GM20431 (cell line): ENCODE data around the gene PSMC4.
"Not testable (repeated sequence)": the region's sequence is repeated elsewhere in the genome, so short reads cannot be mapped to it uniquely, and the experiment has no call there.

Experiments used
- in situ Hi-C: fragments of 300-500 bp; cut with MseI, MboI; formaldehyde crosslinking; loops from one replicate; pipeline ENCODE4 v1.15.0; 2020; ENCODE audit warnings: low sequenced_read_pairs; ENCODE audit not compliant: unreplicated experiment

Gene PSMC4

DNA sequence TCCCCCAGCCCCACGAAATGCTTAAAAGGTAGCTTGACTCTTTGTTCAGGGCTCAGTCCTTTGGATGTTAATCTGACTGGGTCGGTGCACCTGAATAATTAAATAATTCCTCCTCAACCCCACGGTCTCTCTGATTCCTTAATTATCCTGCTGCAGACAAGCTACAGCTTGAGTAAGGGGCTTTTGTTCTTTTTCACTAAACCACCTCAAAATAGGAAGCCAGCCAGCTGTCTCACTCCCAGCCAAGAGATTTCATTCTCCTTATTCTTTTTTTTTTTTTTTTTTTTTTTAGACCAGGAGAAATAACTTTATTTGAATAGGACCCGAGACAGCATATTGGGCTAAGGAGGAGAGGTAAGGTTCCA lies 28.6 kb upstream of the PSMC4 start:
- in situ Hi-C loops: no loop called here

DNA sequence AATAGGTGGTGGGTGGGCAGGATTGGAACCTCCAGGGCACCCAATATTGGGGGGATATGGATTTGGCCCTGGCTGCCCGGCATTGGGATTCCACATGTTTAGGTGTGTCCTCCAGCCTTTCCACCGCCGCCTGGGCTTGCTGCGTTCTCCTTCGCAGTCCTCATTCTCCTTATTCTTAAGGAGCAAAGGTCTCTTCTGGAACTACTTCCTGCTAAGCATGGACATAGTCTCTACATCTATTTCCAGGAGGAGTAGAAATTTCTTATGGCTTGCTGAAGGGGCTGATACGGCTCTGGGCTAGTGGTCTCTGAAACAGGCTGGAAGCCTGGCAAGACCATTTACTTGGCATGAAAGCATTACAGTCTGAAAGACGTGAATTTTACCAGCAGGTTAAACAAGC lies 27.4 kb upstream of the PSMC4 start:
- in situ Hi-C loops: no loop called here

GRCh38 chr19:39946532-39946931 lies 24.4 kb upstream of the PSMC4 start:
- in situ Hi-C loops: no loop called here

DNA sequence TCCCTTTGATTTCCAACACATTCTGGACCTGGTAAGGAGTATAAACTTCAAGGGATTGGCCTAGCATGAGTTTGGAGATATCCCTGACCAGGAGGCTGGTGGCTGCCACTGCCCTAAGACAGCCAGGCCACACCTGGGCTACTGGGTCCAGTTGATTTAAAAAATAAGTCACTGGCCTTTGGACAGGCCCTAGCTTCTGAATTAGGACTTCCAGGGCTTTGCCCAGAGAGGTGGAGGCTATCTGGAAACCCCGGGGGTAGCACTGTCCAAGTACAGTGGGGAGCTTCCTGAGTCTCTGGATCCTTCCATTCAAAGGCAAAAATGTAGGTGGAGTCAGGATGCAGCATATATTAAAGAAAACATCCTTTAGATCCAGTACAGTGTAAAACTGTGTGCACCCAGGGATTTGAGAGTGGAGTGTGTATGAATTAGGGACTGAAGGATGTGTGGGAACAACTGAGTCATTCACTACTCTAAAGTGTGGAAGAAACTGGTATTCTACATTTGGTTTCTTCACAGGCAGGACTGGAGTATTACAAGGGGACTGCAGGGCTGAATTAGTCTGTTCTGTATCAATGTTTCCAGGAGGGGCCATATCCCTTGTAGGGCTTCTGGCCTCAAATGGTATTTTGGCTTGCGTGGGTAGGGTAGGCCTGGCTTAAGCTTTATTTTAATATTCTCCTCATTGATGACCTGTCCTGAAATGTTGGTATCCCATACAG lies 21.8 kb upstream of the PSMC4 start:
- in situ Hi-C loops: no loop called here

DNA sequence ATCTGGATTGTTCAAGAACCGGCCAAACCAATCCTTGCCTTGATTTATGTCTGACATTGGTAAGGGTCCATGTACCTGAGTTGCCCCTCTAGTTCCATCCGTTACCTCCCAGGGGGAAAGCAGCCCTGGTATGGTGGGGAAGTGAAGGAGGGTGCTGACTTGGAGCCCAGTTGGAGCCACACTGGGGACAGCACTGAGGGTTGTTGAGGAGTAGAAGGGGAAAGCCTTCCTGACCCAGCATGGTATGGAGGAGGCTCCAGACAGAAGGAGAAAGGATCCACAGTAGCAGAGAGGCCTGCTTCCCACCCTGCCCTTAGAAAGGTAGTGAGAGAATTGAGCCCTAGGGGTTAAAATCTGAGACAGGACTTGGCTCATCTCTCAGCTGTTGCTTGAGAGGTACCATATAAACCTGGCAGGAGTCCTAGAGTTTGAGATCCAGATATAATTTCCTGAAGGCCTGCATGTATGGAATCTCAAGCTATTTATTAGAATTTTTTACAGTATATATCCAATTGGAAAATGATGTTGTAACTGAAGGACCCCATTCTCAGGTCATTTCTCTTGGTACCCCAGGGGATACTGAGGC lies 19.8 kb upstream of the PSMC4 start:
- in situ Hi-C loops: no loop called here

GRCh38 chr19:39951686-39952085 lies 19.3 kb upstream of the PSMC4 start:
- in situ Hi-C loops: no loop called here

- in situ Hi-C loops: no loop called here
Observed at GRCh38 chr19:39953915-39954314, 17.1 kb upstream of the PSMC4 start.

- in situ Hi-C loops: not testable (repeated sequence)
Observed at GRCh38 chr19:39957886-39958285, 13.1 kb upstream of the PSMC4 start.

- in situ Hi-C loops: not testable (repeated sequence)
Observed at GRCh38 chr19:39958942-39959341, 12.0 kb upstream of the PSMC4 start.

GRCh38 chr19:39959407-39959806 lies 11.6 kb upstream of the PSMC4 start:
- in situ Hi-C loops: not testable (repeated sequence)

- in situ Hi-C loops: no loop called here
Observed at GRCh38 chr19:39963898-39964297, 7.1 kb upstream of the PSMC4 start.

DNA sequence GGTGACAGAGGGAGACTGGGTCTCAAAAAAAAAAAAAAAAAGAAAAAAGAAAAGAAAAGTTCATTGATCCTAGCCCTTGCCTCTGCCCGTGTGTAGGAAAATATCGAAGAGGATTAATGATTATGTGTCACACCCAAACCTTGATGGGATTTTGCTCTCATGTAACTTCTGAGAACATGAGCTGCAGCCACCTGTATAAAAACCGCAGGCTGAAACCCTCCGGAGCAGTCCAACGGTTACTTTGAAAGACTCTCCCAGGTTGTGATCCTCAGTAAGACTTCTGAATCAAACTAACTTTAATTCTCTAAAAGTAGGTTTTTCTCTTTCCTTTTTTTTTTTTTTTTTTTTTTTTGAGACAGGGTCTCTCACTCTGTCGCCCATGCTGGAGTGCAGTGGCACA lies 4.3 kb upstream of the PSMC4 start:
- in situ Hi-C loops: no loop called here

DNA sequence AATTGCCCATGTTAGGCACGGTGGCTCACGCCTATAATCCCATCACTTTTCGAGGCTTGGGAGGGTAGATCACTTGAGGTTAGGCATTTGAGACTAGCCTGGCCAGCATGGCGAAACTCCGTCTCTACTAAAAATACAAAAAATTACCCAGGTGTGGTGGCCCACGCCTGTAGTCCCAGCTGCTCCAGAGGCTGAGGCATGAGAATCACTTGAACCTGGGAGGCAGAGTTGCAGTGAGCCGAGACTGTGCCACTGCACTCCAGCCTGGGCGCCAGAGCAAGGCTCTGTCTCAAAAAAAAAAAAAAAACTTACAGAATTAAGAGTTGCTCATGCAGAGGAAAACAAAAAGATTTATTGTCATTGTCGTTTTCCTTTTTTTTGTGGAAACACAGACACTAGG lies 3.4 kb upstream of the PSMC4 start:
- in situ Hi-C loops: no loop called here

- in situ Hi-C loops: no loop called here
Observed at GRCh38 chr19:39968789-39969188, 2.2 kb upstream of the PSMC4 start.

- in situ Hi-C loops: no loop called here
Observed at GRCh38 chr19:39969266-39969665, 1.7 kb upstream of the PSMC4 start.

DNA sequence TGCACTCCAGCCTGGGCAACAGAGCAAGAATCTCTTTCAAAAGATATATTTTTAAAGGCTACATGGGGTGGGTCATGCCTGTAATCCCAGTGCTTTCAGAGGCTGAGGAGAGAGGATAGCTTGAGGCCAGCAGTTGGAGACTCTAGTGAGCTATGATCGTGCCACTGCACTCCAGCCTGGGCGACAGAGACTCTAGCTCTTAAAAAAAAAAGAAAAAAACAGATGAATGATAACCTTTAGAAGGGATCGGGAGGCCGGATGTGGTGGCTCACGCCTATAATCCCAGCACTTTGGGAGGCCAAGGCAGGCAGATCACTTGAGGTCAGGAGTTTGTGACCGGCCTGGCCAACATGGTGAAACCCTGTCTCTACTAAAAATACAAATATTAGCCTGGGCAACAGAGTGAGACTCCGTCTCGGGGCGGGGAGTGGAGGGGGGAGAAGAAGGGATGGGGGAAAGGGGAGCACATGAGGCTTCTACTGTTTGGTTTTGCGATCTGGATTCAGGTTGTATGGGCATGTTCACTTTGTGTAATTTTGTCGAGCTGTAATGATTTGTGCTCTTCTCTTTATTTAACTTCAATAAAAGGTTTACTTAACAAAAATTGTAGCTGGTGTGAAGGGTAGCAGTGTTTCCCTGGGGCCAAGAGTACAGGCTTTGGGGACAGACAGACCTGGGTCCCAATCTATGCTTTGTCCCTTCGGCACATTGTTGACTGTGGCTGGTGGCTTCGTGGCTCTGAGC lies 1.1 kb upstream of the PSMC4 start:
- in situ Hi-C loops: no loop called here

DNA sequence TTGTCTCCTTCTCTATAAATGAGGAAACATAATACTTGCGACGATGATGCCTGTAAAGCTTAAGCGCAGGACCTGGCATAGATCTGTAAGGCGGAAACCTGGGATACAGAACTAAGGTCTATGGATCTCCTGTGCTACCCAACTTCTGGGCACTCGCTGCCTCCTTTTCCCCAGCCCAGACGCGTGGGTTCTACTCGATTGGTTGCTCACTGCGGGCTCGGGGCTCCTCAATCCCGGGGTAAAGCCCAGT lies 615 bp upstream of the PSMC4 start:
- in situ Hi-C loops: no loop called here

- in situ Hi-C loops: no loop called here
Observed at GRCh38 chr19:39971380-39972035, 543 bp downstream of the PSMC4 start.

DNA sequence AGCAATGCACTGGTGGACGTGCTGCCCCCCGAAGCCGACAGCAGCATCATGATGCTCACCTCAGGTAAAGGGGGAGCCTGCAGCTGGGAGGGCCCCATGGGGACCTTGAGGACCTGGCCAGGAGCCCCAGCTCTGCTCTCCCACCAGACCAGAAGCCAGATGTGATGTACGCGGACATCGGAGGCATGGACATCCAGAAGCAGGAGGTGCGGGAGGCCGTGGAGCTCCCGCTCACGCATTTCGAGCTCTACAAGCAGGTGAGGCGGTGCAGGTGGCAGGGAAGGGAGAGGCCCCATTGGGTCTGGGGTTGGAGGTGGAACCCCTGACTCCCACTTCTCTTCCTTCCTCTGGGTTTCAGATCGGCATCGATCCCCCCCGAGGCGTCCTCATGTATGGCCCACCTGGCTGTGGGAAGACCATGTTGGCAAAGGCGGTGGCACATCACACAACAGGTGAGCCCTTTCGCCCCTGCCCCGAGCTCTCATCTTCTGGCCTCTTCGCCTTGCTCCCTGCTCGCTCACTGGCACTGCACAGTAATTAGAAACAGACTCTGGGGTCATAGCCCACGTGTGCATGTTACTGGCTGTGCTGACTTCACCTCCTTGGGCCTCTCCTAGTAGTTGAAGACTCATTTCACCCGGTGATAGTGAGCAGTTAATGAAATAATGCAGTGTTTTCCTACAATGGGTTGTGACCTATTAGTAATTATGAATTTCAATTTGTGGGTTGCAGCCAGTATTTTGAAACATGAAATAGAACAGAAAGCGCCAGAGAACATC lies 3.6 kb downstream of the PSMC4 start:
- in situ Hi-C loops: no loop called here

DNA sequence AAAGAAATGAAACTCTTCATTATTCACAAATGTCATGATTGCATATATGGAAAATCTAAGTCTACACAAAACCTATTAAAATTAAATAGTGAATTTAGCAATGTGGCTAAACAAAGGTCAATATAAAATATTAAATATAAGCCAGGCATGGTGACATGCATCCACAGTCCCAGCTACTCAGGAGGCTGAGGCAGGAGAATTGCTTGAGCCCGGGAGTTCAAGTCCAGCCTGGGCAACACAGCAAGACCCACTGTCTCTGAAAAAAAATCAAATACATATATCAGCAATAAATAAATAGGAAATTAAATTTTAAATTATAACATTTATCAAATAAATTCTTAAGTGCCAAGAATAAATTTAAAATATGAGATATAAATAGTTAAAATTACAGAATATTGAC lies 11.9 kb downstream of the PSMC4 start:
- in situ Hi-C loops: no loop called here
